GM13976 (cell line): ENCODE measurements around the gene SCAMP1.

Source experiments
- DNase-seq: peaks from one replicate; pipeline ENCODE4 v3.0.0; 2012; ENCODE audit warnings: low spot score
- CTCF ChIP-seq: IDR thresholded peaks from 2 replicates; pipeline ENCODE4 v1.5.1; 2012; ENCODE audit warnings: borderline replicate concordance, mild to moderate bottlenecking; ENCODE audit not compliant: insufficient read depth; ENCODE audit errors: extremely low read depth, missing control alignments, control extremely low read depth
- in situ Hi-C: fragments of 300-500 bp; cut with MboI; formaldehyde crosslinking; loops from one replicate; pipeline ENCODE4 v1.12.0; 2022; ENCODE audit warnings: low sequenced_read_pairs, mixed read lengths, inconsistent platforms; ENCODE audit not compliant: unreplicated experiment

The SCAMP1 gene

GRCh38 chr5:78397831-78398230 is 37.4 kb downstream of the SCAMP1 start:
- DNase-seq, result no peak
- TF ChIP-seq CTCF, result no peak
- in situ Hi-C loops, result no loop called here

- no peak for TF ChIP-seq CTCF
- in situ Hi-C loops, result no loop called here
- no peak for DNase-seq
Measured at GRCh38 chr5:78399116-78399515, 38.7 kb downstream of the SCAMP1 start.

GRCh38 chr5:78404682-78405293 is 44.4 kb downstream of the SCAMP1 start:
- in situ Hi-C loops, result no loop called here
- TF ChIP-seq CTCF, result no peak
- DNase-seq, result no peak

- DNase-seq, result no peak
- TF ChIP-seq CTCF, result no peak
- in situ Hi-C loops, result no loop called here
Measured at GRCh38 chr5:78405829-78406750, 45.7 kb downstream of the SCAMP1 start.

- in situ Hi-C loops, result no loop called here
- no peak for DNase-seq
- no peak for TF ChIP-seq CTCF
Measured at GRCh38 chr5:78407458-78407857, 47.0 kb downstream of the SCAMP1 start.

- DNase-seq, result no peak
- TF ChIP-seq CTCF, result no peak
- in situ Hi-C loops, result no loop called here
Measured at GRCh38 chr5:78411586-78411985, 51.2 kb downstream of the SCAMP1 start.
